Colonic mucosa (tissue), 4 donors: ENCODE measurements around the gene CDH24. TPM values are rescaled to one million over a fixed set of nuclear protein-coding genes. Genes with fewer than 3 reads are reported as not detected.

Experiments
- DNase-seq: peaks from one replicate; pipeline ENCODE4 v3.0.0-alpha.2; 2020
- H3K27ac ChIP-seq: fragments of 200-600 bp; one replicate; pipeline ENCODE4 v1.8.0; 2021
- H3K27me3 ChIP-seq: fragments of 200-600 bp; one replicate; pipeline ENCODE4 v1.8.0; 2021
- H3K36me3 ChIP-seq: fragments of 200-600 bp; one replicate; pipeline ENCODE4 v1.8.0; 2021
- H3K4me1 ChIP-seq: fragments of 200-600 bp; one replicate; pipeline ENCODE4 v1.8.0; 2021; ENCODE audit warnings: mild to moderate bottlenecking
- H3K4me3 ChIP-seq: fragments of 200-600 bp; one replicate; pipeline ENCODE4 v1.8.0; 2021
- H3K9ac ChIP-seq, 2 donors: one replicate each; pipeline ENCODE4 v1.7.0; 2013; ENCODE audit warnings: control low read depth in 2 of 2, low read depth in 2 of 2, low read length in 2 of 2
- H3K9me3 ChIP-seq: fragments of 200-600 bp; one replicate; pipeline ENCODE4 v1.8.0; 2021
- CTCF ChIP-seq: fragments of 200-600 bp; IDR thresholded peaks from one replicate; pipeline ENCODE4 v1.8.0; 2022; ENCODE audit warnings: antibody characterized with exemption, mild to moderate bottlenecking
- intact Hi-C: fragments of 100-400 bp; cut with DNase I; formaldehyde crosslinking; loops from one replicate; pipeline ENCODE4 v1.14.1; 2022
- total RNA-seq, 2 donors: library from RNA; stranded (reverse); fragmentation: NEBNext Ultra II Directional in 1 of 2; extraction: Animal tissue kit (Norgen Biotek cat#: 25700) in 1 of 2; gene quantifications; one replicate each; pipeline ENCODE4 v1.2.1, GENCODE V29; 2021
- donor health status: healthy.
- donor health status: DM: no; HTN: no; CAD: no.
- donor health status: DM: no; HTN: no; CAD: no.

The CDH24 gene
- total RNA-seq, 2 donors from 2014 or later: 4.4 to 11.4 TPM

- H3K4me1 ChIP-seq: no peaks in the 10 kb centered on the region
These were observed 28.1 kb upstream of the CDH24 start for GRCh38 chr14:23085458-23085857.

GRCh38 chr14:23080474-23080873 lies 23.2 kb upstream of the CDH24 start:
- no peak for TF ChIP-seq CTCF

More at GRCh38 chr14:23085458-23085857, 28.1 kb upstream of the CDH24 start:
- Histone ChIP-seq H3K4me3 (no peak overlapping the region), H3K9ac (no peak overlapping the region), H3K9me3 (no peaks in the 10 kb centered on the region), H3K36me3 (peaks cover 36% of the 10 kb centered on the region), H3K27ac (no peak overlapping the region), H3K27me3 (no peaks in the 10 kb centered on the region)
- DNase-seq: no peak
- intact Hi-C loops: no loop called here
- TF ChIP-seq CTCF: no peak

GRCh38 chr14:23079716-23080115 lies 22.4 kb upstream of the CDH24 start:
- H3K9ac ChIP-seq: peak overlapping the region in 1 of 2 donors; percentile 36
- no peak overlapping the region for H3K27ac ChIP-seq

More at GRCh38 chr14:23080474-23080873, 23.2 kb upstream of the CDH24 start:
- Histone ChIP-seq H3K27me3 (no peaks in the 10 kb centered on the region), H3K27ac (no peak overlapping the region), H3K9ac (no peak overlapping the region), H3K9me3 (no peaks in the 10 kb centered on the region), H3K36me3 (peaks cover 55% of the 10 kb centered on the region), H3K4me1 (no peaks in the 10 kb centered on the region), H3K4me3 (no peak overlapping the region)
- intact Hi-C loops: no loop called here
- DNase-seq: no peak

GRCh38 chr14:23078692-23079116 lies 21.4 kb upstream of the CDH24 start:
- Histone ChIP-seq H3K27ac (peak overlapping the region; percentile 41), H3K9ac (no peak overlapping the region), H3K4me1 (no peaks in the 10 kb centered on the region), H3K27me3 (no peaks in the 10 kb centered on the region), H3K4me3 (no peak overlapping the region), H3K9me3 (no peaks in the 10 kb centered on the region), H3K36me3 (peaks cover 58% of the 10 kb centered on the region)
- peak; percentile 72 for DNase-seq
- intact Hi-C loops: no loop called here
- no peak for TF ChIP-seq CTCF

More at GRCh38 chr14:23079716-23080115, 22.4 kb upstream of the CDH24 start:
- no peak for DNase-seq
- TF ChIP-seq CTCF: no peak
- H3K36me3 ChIP-seq: peaks cover 58% of the 10 kb centered on the region
- no peaks in the 10 kb centered on the region for H3K4me1 ChIP-seq
- intact Hi-C loops: no loop called here
- no peaks in the 10 kb centered on the region for H3K27me3 ChIP-seq
- no peak overlapping the region for H3K4me3 ChIP-seq
- H3K9me3 ChIP-seq: no peaks in the 10 kb centered on the region

GRCh38 chr14:23077962-23078361 lies 20.6 kb upstream of the CDH24 start:
- Histone ChIP-seq H3K4me1 (no peaks in the 10 kb centered on the region), H3K9ac (no peak overlapping the region), H3K27me3 (no peaks in the 10 kb centered on the region), H3K9me3 (no peaks in the 10 kb centered on the region), H3K4me3 (no peak overlapping the region), H3K36me3 (peaks cover 52% of the 10 kb centered on the region), H3K27ac (peak overlapping the region; percentile 41)
- intact Hi-C loops: no loop called here
- no peak for DNase-seq
- no peak for TF ChIP-seq CTCF
